22Rv1 (cell line): ENCODE results near the gene RPAP2.

ENCODE experiments used
- H3K27ac ChIP-seq: fragments of 450-650 bp; 2 replicates; pipeline ENCODE4 v1.5.1; 2017
- CTCF ChIP-seq: fragments of 450-650 bp; IDR thresholded peaks from 2 replicates; pipeline ENCODE4 v1.5.1; 2017; ENCODE audit warnings: mild to moderate bottlenecking
- ZFX ChIP-seq: fragments of 450-650 bp; IDR thresholded peaks from 2 replicates; pipeline ENCODE4 v1.6.1; 2017; ENCODE audit warnings: antibody characterized with exemption, borderline replicate concordance

The RPAP2 gene

GRCh38 chr1:92307980-92308379, 9.1 kb downstream of the RPAP2 start:
- TF ChIP-seq CTCF: no peak
- no peak for TF ChIP-seq ZFX
- H3K27ac ChIP-seq: no peak overlapping the region

GRCh38 chr1:92310185-92310597, 11.3 kb downstream of the RPAP2 start:
- TF ChIP-seq ZFX (no peak), CTCF (peak; percentile 76)

GRCh38 chr1:92314024-92314423, 15.2 kb downstream of the RPAP2 start:
- no peak overlapping the region for H3K27ac ChIP-seq
- no peak for TF ChIP-seq ZFX
- no peak for TF ChIP-seq CTCF

More at GRCh38 chr1:92310185-92310597, 11.3 kb downstream of the RPAP2 start:
- H3K27ac ChIP-seq: no peak overlapping the region

- TF ChIP-seq ZFX (no peak), CTCF (no peak)
- H3K27ac ChIP-seq: peak overlapping the region; percentile 37
Measured at GRCh38 chr1:92315766-92316599, 17.1 kb downstream of the RPAP2 start.

GRCh38 chr1:92317836-92318493, 19.1 kb downstream of the RPAP2 start:
- H3K27ac ChIP-seq: no peak overlapping the region
- TF ChIP-seq CTCF: no peak
- TF ChIP-seq ZFX: no peak

GRCh38 chr1:92323473-92324453, 24.9 kb downstream of the RPAP2 start:
- TF ChIP-seq CTCF (no peak), ZFX (no peak)

More at GRCh38 chr1:92323473-92324453, 24.9 kb downstream of the RPAP2 start:
- H3K27ac ChIP-seq: peak overlapping the region; percentile 60
